ENCODE data around the gene KIF6.

KIF6 gene

DNA sequence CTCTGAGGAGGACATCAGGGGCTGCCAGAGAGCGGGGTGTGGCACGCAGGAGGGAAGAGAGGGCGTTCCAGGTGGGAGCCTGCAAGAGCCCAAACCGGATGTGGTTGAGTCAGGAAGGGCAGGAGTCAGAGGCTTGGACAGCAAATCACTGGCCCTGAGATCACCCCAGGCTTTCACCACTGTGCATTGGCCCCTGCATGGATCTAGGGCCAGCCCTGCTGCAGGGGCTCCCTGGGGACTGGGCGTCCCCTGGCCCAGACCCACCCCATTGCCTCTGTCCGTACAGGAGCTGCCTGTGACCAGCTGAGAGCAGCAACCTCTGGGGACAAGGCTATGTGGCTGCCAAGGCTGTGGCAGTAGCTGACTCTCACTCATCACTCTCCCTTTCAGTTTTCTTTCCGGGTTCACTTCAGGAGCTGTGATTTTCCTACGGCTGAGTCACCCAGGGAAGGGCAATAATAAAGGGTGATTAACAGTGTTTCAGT lies 444.9 kb downstream of the KIF6 start:
- Histone ChIP-seq H3K27ac (replicated peaks) (no peak overlapping the region), H3K27me3 (ENCODE audit: insufficient read depth, poor library complexity, severe bottlenecking) (no peaks in the 10 kb centered on the region), H3K4me3 (replicated peaks; ENCODE audit: insufficient read depth, low read length) (no peak overlapping the region)
- TF ChIP-seq, protein P1, sequence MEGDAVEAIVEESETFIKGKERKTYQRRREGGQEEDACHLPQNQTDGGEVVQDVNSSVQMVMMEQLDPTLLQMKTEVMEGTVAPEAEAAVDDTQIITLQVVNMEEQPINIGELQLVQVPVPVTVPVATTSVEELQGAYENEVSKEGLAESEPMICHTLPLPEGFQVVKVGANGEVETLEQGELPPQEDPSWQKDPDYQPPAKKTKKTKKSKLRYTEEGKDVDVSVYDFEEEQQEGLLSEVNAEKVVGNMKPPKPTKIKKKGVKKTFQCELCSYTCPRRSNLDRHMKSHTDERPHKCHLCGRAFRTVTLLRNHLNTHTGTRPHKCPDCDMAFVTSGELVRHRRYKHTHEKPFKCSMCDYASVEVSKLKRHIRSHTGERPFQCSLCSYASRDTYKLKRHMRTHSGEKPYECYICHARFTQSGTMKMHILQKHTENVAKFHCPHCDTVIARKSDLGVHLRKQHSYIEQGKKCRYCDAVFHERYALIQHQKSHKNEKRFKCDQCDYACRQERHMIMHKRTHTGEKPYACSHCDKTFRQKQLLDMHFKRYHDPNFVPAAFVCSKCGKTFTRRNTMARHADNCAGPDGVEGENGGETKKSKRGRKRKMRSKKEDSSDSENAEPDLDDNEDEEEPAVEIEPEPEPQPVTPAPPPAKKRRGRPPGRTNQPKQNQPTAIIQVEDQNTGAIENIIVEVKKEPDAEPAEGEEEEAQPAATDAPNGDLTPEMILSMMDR (IDR thresholded peaks at IDR 0.05; ENCODE audit: insufficient read depth, low read length): no peak
- TF ChIP-seq GABPA (IDR thresholded peaks at IDR 0.05; ENCODE audit: low read depth): no peak
- TF ChIP-seq SPI1 (IDR thresholded peaks at IDR 0.05; ENCODE audit: borderline replicate concordance, low read depth): no peak
- TF ChIP-seq, protein P2, sequence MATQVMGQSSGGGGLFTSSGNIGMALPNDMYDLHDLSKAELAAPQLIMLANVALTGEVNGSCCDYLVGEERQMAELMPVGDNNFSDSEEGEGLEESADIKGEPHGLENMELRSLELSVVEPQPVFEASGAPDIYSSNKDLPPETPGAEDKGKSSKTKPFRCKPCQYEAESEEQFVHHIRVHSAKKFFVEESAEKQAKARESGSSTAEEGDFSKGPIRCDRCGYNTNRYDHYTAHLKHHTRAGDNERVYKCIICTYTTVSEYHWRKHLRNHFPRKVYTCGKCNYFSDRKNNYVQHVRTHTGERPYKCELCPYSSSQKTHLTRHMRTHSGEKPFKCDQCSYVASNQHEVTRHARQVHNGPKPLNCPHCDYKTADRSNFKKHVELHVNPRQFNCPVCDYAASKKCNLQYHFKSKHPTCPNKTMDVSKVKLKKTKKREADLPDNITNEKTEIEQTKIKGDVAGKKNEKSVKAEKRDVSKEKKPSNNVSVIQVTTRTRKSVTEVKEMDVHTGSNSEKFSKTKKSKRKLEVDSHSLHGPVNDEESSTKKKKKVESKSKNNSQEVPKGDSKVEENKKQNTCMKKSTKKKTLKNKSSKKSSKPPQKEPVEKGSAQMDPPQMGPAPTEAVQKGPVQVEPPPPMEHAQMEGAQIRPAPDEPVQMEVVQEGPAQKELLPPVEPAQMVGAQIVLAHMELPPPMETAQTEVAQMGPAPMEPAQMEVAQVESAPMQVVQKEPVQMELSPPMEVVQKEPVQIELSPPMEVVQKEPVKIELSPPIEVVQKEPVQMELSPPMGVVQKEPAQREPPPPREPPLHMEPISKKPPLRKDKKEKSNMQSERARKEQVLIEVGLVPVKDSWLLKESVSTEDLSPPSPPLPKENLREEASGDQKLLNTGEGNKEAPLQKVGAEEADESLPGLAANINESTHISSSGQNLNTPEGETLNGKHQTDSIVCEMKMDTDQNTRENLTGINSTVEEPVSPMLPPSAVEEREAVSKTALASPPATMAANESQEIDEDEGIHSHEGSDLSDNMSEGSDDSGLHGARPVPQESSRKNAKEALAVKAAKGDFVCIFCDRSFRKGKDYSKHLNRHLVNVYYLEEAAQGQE (IDR thresholded peaks at IDR 0.05; ENCODE audit: insufficient replicate concordance, low read depth): no peak
- TF ChIP-seq POLR2AphosphoS5 (IDR thresholded peaks at IDR 0.05; ENCODE audit: low read depth): no peak
- no peak for DNase-seq (ENCODE audit: low read depth in 1 of 2, low spot score in 1 of 2)
